Upper lobe of left lung (tissue), 4 donors: ENCODE results near the gene SLC16A9.

Experiments
- CTCF ChIP-seq, 6 experiments: fragments of 450-650 bp in 4 of 6; fragments of 200-600 bp in 2 of 6; sonication (generic) in 2 of 6; IDR thresholded peaks; one replicate each; pipeline ENCODE4 v1.5.1; 2016 to 2019; ENCODE audit warnings: antibody characterized with exemption in 6 of 6
- POLR2A ChIP-seq, 4 donors: fragments of 450-650 bp; IDR thresholded peaks; one replicate each; pipeline ENCODE4 v1.5.1; 2016 to 2017; ENCODE audit warnings: antibody characterized with exemption in 4 of 4, mild to moderate bottlenecking in 2 of 4

- TF ChIP-seq POLR2A (IDR thresholded peaks at IDR 0.05): no peak
- no peak for TF ChIP-seq CTCF (IDR thresholded peaks at IDR 0.05)
Measured at GRCh38 chr10:59700709-59701108, 8.9 kb downstream of the SLC16A9 start.
